ENCODE data around the gene KAT6B.
"Not testable (repeated sequence)": the region's sequence is repeated elsewhere in the genome, so short reads cannot be mapped to it uniquely, and the experiment has no call there.

Gene KAT6B

DNA sequence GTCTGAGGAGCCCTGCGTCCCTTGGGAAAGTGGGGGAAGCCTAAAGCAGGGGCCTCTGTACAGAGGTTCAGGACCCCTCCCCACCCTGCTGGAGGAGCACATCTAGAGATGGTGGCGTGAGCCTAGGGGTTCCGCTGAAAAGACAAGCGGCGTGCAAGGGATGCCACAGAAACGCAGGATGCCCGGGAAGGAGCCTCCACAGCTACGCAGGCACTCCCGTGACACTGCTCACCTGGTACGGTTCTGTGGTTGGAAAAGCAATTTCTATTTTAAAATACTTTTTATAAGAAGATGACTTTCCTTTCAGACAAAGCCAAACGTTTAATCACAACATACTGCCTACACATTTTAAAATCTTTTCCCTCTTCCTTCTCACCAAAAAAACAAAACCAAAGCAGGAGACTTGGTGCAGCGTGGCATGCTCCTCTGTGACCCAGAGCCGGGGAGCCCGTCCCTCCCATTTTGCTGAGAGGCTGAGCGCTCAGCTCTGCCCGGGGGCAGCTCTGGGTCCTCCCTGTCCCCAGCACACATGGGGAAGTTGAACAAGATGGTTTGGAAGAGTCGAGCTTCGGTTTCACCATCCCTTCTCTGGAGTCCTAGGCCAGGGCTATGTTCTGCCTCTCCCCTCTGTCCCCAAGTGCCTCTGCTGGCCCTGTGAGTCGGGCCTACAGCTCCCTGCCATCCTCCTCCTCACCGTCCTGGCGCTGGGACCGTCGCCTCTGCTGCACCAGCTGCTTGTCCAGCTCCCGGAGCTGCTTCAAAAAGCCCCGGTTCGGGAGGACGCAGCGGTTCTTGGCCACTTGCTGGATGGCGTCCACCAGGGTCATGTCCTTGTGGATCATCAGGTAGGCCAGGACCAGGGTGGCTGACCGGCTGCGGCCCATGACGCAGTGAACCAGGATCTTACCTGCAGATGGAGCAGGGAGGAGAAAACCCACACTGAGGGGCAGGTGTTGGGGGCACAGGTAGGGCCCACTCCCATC lies 211.1 kb downstream of the KAT6B start:
- DNase-seq (ENCODE audit: low read depth in 2 of 2): no peak

DNA sequence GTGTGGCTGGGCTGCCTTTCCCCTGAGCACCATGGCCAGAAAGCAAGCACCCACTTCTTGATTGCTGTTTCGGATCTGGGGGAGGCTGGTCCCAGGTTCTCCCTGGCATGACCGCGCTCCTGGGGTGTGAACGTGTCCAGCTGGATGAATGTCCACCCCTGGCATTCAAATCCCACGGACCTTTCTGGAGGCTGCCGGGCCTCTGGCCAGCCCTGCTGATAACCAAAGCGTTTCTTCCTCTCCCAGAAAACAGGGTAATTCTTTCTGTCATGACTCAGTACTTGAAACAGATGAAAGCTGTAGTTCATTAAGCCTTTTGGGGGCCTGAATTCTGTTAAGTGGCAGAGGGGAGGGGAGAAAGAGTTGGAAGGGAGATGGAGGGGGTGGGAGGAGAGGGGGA lies 211.9 kb downstream of the KAT6B start:
- no peak for DNase-seq (ENCODE audit: low read depth in 2 of 2)

DNA sequence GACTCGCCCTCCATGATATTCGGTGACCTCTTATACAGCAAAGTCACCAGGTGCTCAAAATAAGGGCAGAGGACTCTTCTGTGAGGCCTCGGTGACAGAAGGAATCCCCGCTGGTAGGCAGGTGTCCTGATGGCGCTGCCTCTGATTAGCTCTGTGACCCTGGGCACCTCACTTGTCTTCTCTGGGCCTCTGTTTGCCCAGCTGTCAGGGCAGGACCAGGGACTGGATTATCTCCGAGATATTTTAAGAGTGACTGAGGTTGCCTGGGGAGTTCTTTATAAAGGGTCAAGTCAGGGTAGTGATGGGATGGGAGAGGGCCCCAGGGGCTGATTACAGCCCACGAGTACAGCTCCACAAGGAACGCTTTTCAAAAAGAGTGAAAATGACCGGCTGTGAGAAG lies 214.2 kb downstream of the KAT6B start:
- no peak for DNase-seq (ENCODE audit: low read depth in 2 of 2)

DNA sequence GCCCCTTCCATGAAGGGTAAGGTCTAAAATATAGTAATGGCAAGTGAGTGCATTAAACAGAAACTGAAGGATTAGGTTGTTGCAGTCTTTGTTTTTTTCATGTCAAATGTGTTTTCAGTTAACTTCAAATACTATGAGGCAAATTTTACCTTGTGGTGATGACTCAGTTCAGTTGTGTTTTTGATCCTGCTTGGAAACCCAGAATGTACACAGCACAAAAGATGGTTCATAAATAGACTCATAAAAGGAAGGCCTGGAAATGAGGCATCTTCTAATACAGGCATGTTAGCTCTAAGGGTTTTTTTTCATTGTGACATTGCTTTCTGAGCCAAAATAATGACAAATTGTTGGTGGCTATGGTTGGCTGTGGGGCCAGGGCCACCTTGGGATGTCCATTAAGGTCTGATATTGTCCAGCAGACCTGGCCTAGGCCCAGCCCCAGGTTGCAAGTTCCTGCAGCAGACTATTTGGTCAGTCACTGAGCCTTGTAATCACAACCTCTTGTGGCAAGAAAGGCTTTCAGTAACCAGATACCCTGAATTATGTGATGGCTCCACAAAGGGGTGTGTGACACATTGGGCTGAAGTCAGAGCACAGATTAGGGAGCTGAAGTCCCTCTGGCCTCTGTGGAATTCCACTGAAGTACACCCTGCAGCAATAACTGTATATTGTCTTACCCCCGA lies 216.0 kb downstream of the KAT6B start:
- DNase-seq (ENCODE audit: low read depth in 2 of 2): no peak

DNA sequence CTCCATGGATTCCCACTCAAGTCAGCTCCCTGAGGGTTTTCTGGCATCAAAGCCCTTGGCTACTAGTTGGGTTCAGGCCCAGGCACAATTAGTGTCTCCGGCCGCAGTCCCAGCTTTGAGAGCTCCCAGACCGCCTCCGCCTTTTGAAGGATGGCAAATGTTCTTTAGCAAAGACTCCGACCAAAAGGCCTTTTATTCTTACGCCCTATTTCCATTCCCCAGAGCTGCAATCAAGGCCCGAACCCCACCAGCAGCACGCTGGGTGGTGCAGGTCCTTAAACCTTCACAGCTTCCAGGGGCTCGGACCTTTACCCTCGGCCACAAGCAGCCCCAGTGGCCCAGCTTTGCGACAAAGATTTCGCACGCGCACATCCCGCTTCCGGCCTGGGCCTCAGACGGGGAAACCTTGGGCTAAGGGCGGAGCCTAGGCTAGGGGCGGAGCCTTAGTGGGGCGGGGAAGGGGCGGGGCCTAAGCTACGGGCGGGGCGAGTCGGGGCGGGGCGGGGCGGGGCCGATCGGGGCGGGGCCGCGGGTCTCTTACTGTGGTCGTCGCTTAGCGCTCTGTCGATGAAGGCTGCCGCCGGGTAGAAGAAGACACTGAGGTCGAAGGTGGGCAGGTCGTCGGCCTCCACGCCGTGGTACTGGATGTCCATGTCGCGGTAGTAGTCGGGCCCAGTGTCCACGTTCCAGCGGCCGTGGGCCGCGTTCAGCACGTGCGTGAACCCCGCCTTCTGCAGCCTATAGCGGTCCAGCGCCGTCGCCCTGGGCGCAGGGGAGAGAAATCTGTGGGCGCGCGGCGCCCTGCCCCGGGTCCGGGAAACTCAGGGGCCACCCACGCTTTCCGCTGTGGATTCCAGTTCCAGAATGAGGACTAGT lies 217.1 kb downstream of the KAT6B start:
- peak; percentile 10 to 61 for DNase-seq (ENCODE audit: low read depth in 2 of 2)

DNA sequence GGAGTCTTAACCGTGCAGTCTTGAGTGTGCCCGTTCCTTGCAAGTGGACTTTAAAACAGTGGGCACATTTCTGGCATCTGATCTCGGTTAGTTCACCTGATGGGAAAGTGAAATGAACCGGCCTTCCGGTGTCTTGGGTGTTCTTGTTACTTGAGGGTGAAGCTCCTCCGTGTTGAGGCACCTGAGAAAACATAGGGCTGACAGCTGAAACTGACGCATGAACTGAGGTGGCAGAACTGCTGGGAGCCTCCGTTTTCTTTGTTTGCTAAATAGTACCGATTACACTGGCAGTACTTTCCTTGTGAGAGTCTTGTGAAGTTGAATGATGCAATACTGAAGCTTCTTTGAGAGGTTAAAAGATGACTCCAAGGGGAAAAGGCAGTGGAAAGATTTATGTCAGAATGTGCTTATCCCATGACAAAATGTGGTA lies 222.3 kb downstream of the KAT6B start:
- no peak for DNase-seq (ENCODE audit: low read depth in 2 of 2)

DNA sequence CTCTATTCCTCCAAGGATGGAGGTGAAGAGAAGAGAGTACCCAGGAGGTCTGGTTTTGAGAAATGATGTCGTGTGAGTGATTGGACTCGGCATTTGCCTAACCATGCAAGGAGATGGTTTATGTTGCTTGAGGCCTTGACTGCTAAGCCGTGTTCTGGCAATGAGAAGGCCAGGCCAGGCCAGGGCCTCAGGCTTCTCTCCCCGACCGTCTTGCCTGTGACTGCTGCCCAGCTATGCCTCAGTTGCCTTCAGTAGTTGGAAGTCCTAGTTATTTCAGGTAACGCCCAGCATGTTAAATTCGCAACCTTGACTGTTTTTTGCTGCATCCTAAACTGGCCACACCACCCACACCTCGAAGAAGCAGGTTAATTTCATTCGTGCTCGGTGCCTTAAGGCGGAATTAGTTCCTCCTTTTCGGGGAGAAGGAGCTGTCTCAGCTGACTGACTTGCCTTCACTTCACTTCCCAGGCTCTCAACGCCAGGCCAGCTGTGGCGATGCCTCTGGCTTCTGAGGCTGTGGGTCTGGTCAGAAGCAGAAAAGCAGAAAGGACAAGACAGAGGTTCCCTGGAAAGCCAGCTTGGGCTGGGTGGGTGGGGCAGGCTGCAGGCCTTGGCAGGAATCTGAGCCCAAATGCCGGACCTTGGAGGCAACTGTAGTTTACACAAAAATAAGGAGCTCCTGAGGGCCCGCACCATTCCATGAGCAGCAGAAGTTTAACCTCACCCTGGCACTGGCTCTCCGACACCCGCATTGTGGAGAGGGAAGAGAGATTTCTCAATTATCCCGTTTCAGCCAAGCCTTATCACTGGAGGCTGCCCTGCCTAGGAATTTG lies 223.1 kb downstream of the KAT6B start:
- DNase-seq (ENCODE audit: low read depth in 2 of 2): no peak

DNA sequence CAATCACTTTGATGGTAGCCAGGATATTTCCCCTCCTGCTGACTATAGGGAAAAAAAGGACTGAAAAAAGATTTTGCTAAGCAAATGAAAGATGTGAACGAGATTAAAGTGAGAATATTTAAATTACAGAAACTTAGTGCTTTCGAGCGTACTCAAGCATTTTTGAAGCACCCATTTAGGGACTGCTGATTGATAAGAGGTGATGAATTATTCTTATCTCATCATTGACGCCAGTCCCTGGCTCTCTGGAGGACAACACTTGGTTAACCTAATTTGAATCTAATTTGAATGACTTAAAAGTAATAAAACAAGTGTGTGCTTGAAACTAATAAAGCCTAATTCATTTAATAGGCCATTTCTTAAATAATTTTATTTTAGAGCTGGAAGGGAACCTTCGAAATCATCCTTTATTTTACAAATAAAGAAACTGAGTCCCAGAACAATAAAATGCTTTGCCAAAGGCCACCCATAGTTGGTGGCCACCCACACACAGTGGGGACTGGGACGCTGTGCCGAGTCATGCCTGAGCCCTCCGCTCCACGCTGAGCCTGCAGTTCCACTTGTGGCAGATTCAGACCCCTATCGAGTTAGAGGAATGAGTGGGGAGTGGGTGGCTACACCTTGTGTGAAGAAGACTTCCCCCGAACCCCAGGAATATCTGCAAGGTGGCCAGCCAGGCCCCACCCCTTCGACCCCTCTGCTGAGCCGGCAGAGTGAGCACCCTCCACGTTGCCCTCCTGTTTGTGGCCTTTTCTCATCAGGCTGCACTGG lies 223.9 kb downstream of the KAT6B start:
- no peak for DNase-seq (ENCODE audit: low read depth in 2 of 2)

DNA sequence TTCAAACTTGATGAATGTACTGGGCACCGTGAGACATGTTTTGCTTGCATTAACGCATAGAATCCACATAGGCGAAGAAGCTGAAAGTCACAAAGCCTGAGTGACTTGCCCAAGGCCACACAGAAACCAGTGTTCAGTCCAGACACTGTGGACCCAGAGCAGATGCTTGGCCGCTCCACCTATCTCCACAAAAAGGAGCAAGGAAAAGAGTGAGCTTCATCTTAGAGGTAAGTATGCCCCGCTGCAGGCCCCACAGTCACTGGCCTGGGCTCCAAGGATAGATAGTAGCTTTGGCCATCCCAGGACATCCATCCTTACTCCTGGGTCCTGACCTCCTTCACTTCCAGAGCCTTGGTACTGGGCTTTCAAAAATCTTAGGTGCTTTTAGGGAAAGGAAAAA lies 224.9 kb downstream of the KAT6B start:
- DNase-seq (ENCODE audit: low read depth in 2 of 2): no peak

DNA sequence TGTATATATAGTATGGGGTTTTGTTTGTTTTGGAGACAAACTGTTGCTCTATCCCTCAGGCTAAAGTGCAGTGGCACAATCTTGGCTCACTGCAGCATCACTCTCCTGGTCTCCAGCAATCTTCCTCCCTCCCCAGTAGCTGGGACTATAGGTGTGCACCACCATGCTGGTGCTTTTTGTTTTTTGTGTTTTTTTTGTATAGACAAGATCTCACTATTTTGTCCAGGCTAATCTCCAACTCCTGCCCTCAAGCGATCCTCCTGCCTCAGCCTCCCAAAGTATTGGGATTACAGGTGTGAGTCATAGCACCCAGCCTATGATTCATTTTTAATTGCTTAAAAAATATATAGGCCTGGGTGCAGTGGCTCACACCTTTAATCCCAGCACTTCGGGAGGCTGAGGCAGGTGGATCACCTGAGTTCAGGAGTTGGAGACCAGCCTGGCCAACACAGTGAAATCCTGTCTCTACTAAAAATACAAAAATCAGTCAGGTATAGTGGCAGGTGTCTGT lies 229.6 kb downstream of the KAT6B start:
- DNase-seq (ENCODE audit: low read depth in 2 of 2): not testable (repeated sequence)

DNA sequence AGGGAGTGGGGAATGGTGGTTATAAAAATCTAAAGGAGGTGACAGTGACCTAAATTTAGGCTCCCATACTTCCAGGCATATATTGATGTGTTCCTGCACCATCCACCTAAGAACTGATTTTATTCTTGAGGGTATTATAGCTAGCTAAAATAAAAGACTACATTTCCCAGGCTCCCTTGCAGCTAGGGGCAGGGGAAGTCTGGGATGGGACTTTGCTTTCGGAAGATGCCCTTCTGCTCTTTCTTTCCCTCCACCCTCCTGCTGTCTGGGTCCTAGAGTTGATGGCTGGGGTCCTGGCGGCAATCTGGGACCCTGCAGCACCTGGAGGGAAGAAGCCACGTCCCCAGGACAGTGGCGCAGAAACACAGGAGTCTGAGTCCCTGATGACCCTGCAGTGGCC lies 231.3 kb downstream of the KAT6B start:
- no peak for DNase-seq (ENCODE audit: low read depth in 2 of 2)

DNA sequence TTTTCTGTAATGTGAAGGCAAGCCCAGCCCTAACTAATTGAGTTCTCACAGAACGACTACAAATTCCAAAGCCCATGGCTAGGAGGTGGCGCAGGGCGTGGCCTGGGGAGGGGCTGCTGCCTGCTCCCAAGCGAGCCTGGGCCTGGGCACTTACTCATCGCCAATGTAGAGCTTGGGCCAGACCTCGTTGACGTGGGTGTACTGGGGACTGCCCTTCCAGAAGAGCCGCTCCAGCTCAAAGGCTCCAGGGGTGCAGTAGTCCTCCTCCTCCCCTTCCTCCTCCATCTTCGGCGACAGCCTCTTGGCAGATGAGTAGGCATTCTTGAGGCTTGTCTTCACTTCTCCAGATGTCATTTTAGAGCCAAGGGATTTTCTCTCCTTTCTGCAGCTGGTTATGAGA lies 231.8 kb downstream of the KAT6B start:
- DNase-seq (ENCODE audit: low read depth in 2 of 2): no peak

DNA sequence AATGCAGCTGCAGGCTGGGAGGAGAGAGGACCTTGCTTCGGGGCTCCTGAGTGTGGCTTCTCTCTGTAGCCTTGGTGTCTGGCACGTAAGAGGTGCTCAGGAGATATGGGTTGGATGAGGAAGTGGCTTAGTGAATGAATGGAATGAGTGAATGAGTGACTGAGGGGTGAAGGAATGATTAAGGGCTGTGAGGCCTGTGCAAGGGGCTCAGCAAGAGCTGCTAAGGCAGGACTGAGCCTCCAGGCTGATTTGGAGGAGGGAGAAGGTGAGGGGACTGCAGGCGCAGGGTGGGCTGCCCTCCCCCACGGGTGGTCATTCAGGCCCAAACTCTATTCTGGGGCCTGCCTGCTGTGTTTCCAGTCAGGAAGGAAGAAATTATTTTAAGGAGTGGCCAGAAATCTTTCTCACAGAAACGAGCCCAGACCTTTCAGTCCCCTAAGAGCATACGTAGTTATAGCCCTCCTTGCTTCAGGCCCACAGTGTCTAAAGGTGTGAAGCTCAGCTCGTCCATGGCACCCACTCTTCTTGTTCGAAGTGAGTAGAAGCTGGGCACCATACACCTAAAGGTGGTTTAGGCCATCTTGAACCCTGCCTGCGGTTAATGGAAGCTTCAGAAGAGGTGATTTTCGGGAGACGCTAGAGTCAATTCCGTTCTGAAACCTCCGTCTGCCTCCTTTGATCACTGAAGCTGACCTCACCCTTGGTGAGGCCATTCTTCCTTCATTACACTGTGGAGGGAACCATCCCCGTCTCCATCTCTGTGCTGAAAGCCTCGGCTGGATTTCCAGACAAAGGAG lies 235.5 kb downstream of the KAT6B start:
- no peak for DNase-seq (ENCODE audit: low read depth in 2 of 2)

DNA sequence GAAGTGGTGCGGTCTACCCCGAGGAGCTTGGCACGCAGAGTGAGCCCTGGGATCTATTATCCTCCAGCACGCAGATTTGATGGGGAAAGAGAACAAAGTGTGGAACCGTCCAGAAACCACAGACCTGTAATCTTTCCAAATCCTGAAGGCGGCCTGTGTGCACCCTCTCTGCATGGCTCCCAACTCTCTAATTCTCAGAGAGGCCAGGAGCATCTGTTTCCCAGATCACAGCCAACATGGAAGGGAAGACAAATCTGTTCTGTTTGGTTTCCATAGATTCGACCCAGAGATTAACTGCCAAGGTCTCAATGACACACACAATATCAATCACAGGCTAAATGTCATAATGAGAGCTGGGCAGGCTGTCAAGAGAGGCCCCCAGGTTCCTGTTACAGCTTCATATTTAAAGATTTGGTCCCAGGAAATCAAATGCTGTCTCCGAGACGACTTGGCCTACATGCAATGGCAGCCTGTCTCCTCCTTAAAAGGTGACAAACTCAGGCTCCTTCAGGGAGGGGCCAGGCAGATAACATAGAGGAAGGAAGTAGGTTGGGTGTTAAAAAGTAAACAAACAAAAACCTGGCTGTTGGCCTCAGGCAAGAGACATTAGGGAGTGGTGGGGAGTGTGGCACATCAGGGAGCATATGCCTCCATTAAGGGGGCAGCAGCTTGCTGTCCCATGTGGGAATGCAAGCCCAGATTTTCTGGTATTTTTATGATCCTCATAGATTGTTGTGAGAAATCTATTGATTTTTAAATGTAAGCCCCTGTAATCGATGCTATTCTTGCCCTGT lies 236.3 kb downstream of the KAT6B start:
- no peak for DNase-seq (ENCODE audit: low read depth in 2 of 2)

DNA sequence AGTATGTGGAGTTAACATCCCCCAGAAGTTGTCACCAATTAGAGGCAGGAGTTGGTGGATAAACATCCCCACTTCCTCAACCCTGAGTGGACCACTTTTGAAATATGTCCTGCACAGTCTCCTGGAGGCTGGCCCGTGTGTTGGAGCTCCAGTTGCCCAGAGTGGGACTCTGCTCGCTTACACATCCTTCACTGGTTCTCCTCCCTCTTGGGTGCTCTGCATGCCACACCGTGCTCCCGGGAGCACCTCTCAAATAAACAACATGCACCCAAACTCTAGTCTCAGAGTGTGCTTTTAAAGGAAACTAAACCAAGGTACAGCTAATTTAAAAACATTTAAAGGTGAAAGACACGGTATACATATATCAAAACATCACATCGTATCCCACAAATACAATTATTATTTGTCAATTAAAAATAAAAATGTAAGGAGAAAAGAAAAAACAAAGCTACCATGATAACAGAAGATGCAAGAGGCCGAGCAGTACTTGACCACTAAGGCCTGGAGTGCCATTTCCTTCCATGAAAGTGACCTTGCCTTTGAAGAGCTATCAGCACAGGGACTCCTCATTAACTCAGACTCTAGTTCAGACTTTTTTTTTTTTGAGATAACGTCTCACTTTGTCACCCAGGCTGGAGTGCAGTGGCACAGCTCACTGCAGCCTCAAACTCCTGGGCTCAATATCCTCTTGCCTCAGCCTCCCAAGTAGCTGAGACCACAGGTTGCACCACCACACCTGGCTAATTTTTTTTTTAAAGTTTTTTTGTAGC lies 237.2 kb downstream of the KAT6B start:
- DNase-seq (ENCODE audit: low read depth in 2 of 2): no peak

DNA sequence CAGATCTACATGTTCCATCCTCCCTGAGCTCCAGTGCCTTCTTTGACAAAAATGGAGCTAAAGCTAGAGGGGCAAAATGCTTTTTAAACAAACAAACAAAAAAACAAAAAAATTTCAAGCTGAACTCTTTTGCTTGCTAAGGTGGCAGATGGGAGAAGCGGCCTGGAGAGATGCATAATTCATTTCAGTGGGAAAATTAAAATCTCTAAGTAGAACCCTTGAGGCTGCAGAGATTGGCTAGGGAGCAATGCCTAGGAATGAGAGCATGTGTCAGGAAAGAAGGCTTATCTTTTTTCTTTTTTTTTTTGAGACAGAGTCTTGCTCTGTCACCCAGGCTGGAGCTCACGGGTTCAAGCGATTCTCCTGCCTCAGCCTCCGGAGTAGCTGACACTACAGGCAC lies 238.7 kb downstream of the KAT6B start:
- DNase-seq (ENCODE audit: low read depth in 2 of 2): no peak

DNA sequence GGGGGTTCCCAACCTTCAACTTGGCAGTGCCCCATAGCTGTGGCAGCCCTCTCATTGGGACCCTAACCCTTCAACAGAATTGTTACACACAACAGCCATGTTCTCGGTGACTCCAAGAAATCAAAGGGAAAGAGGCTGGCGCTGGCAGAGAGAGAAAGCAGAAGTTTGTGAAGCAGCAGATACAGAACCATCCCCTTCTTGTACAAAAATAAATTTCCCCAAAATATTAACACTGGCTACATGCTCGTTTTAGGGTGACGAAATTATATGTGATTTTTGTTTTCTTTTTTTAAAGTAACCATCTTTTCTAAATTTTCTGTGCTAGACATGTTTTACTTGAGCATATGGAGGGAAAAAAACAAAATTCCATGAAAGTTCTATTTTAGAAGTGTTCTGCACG lies 239.9 kb downstream of the KAT6B start:
- DNase-seq (ENCODE audit: low read depth in 2 of 2): no peak

DNA sequence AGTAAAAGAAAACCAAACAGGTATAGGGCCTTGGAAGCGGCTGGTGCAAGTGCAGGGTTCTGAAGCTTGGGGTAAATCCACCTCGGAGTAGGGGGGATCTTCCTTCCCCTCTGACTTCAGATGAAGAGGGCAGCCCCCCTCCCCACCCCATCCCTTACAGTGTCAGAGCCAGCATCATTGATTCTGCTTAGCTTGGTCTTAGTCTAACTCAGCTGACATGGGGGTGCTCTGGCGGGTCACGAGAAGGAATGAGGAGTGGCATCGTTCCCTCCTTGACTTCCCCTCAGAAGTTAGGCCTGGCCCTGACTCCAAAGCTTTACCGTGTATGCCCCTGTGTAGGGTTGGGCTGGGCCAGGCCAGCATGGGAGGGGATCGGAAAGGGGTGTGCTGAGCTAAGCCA lies 240.9 kb downstream of the KAT6B start:
- no peak for DNase-seq (ENCODE audit: low read depth in 2 of 2)
